ENCODE results near the gene BDH1.

DNA sequence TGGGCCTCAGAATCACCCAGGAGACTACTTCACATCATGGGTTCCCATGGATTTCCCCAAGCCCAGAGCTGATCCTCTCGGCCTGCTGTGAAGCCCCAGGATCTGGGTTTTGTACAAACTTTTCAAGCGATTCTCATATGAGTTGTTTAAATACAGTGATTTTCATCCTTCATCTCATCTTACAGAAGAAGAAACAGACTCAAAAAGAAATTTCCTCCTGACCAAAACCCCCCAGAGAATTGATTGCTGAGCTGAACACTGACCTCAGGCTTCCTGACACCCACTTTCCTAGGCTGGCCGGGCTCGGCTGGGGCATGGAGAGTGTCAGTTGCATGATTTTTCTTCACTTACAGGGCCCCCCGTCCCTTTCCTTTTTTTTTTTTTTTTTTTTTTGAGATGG is 60.3 kb downstream of the BDH1 start:
- no peak for TF ChIP-seq POLR2AphosphoS5 (IDR thresholded peaks at IDR 0.05; ENCODE audit: borderline replicate concordance, low read depth, low read length)
- no peak for TF ChIP-seq EZH2 (IDR thresholded peaks at IDR 0.05)
- no peak for TF ChIP-seq FOXP2 (optimal IDR thresholded peaks at IDR 0.05; ENCODE audit: control extremely low read depth, extremely low read length, insufficient read depth)
